HEK293T (cell line): ENCODE results near the gene MAD1L1.

Experiments
- BHLHE40 ChIP-seq: fragments of 450-650 bp; IDR thresholded peaks from 2 replicates; pipeline ENCODE4 v1.6.1; 2016; ENCODE audit warnings: mild to moderate bottlenecking, moderate library complexity, borderline replicate concordance
- CTBP1 ChIP-seq: fragments of 450-650 bp; IDR thresholded peaks from 2 replicates; pipeline ENCODE4 v1.6.1; 2016; ENCODE audit warnings: borderline replicate concordance
- ELF4 ChIP-seq: fragments of 450-650 bp; IDR thresholded peaks from 2 replicates; pipeline ENCODE4 v1.6.1; 2017; ENCODE audit warnings: antibody characterized with exemption
- FOXK2 ChIP-seq: fragments of 450-650 bp; IDR thresholded peaks from 2 replicates; pipeline ENCODE4 v1.6.1; 2016; ENCODE audit warnings: mild to moderate bottlenecking
- FOXM1 ChIP-seq: fragments of 450-650 bp; IDR thresholded peaks from 2 replicates; pipeline ENCODE4 v1.6.1; 2017; ENCODE audit warnings: mild to moderate bottlenecking, borderline replicate concordance
- HDGF ChIP-seq: fragments of 450-650 bp; IDR thresholded peaks from 2 replicates; pipeline ENCODE4 v1.6.1; 2017; ENCODE audit warnings: antibody characterized with exemption, borderline replicate concordance
- L3MBTL2 ChIP-seq: fragments of 450-650 bp; conservative IDR thresholded peaks from 2 replicates; pipeline ENCODE4 v1.6.1; 2016; ENCODE audit warnings: mild to moderate bottlenecking
- SP1 ChIP-seq: fragments of 450-650 bp; IDR thresholded peaks from 2 replicates; pipeline ENCODE4 v1.6.1; 2017
- SUZ12 ChIP-seq: fragments of 450-650 bp; IDR thresholded peaks from 2 replicates; pipeline ENCODE4 v1.6.1; 2016; ENCODE audit warnings: mild to moderate bottlenecking
- TARDBP ChIP-seq: fragments of 450-650 bp; IDR thresholded peaks from 2 replicates; pipeline ENCODE4 v1.6.1; 2016

GRCh38 chr7:2138146-2138765, 94.5 kb downstream of the MAD1L1 start:
- TF ChIP-seq SP1 (no peak), L3MBTL2 (no peak), BHLHE40 (no peak), ELF4 (no peak), HDGF (no peak), TARDBP (no peak), CTBP1 (no peak), FOXK2 (no peak), FOXM1 (no peak), SUZ12 (no peak)
